ENCODE results near the gene BDKRB2. TPM values are rescaled to one million over a fixed set of nuclear protein-coding genes. Genes with fewer than 3 reads are reported as not detected.

Gene BDKRB2
- total and polyA plus RNA-seq, 7 donors = 0.11 to 0.56 (median 0.35) TPM

DNA sequence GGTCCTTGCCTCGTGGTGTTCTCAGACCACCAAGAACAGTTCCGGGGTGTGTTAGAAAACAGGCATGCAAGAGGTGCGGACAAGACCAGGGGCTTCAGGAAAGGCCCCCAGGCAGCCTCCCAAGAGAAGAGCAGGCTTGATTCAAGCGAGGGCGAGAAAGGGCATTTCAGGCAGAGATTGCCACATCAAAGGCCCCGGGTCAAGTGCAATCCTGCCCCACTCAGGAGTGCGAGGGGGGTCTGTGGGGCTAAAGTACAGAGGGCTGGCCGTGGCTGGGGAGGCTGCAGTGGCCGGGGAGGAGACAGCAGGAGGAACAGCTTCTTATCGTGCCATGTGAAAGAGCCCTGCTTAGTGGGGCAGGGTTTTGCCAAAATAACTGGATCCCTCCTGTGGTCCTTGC lies 2.7 kb upstream of the BDKRB2 start:
- 80 to 87% (median 81%) methylated on average over 10 of the region's 10 CpGs for WGBS, 3 donors
- no peak overlapping the region for H3K27ac ChIP-seq
- TF ChIP-seq, protein P1, sequence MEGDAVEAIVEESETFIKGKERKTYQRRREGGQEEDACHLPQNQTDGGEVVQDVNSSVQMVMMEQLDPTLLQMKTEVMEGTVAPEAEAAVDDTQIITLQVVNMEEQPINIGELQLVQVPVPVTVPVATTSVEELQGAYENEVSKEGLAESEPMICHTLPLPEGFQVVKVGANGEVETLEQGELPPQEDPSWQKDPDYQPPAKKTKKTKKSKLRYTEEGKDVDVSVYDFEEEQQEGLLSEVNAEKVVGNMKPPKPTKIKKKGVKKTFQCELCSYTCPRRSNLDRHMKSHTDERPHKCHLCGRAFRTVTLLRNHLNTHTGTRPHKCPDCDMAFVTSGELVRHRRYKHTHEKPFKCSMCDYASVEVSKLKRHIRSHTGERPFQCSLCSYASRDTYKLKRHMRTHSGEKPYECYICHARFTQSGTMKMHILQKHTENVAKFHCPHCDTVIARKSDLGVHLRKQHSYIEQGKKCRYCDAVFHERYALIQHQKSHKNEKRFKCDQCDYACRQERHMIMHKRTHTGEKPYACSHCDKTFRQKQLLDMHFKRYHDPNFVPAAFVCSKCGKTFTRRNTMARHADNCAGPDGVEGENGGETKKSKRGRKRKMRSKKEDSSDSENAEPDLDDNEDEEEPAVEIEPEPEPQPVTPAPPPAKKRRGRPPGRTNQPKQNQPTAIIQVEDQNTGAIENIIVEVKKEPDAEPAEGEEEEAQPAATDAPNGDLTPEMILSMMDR (IDR thresholded peaks at IDR 0.05) = no peak
- no peak for DNase-seq
- H3K9me3 ChIP-seq = no peaks in the 10 kb centered on the region
- ATAC-seq = no peak
- no peaks in the 10 kb centered on the region for H3K36me3 ChIP-seq (ENCODE audit: insufficient read depth in 1 of 2, low read depth in 1 of 2)
- intact Hi-C loops (cut with DNase I) = no loop called here
- H3K4me3 ChIP-seq = no peak overlapping the region
- H3K4me1 ChIP-seq = no peaks in the 10 kb centered on the region
- H3K27me3 ChIP-seq (ENCODE audit: insufficient read depth in 3 of 3, low read length in 2 of 3) = peaks cover 0 to 24% (median 8%) of the 10 kb centered on the region in 3 donors

DNA sequence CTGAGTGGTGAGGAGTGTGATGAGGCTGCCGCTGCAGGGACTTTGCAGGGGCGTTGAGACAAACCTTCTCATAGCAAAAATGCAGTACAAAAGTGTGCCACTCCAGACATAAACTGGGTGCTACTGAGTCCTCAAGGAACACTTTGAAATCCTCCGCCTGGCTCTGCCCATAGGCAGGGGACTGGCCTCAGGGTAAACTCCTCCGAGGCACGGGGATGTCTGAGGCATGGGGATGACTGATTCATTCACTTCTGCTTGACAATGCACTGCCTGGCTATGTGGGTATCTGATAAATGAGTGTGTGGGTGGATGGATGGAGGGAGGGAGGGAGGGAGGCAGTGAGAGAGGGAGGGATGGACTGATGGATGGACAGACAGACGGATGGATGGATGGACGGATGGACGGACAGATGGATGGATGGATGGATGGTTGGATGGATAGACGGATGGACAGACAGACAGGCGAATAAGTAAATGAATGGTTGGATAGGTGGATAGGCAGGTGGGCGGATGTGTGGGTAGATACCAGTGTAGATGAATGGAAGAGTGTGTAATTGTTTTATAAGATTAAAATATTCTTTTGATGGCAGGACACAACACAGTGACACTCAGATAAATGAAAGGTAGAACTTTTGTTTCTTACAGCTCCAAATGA lies 2.1 kb upstream of the BDKRB2 start:
- ATAC-seq (no peak), DNase-seq (no peak)
- no peaks in the 10 kb centered on the region for H3K36me3 ChIP-seq (ENCODE audit: insufficient read depth in 1 of 2, low read depth in 1 of 2)
- intact Hi-C loops (cut with DNase I) = no loop called here
- peaks cover 0 to 24% (median 8%) of the 10 kb centered on the region in 3 donors for H3K27me3 ChIP-seq (ENCODE audit: insufficient read depth in 3 of 3, low read length in 2 of 3)
- WGBS, 3 donors = 89 to 96% (median 94%) methylated on average over 11 of the region's 11 CpGs
- H3K27ac ChIP-seq = no peak overlapping the region
- TF ChIP-seq, protein P1 (IDR thresholded peaks at IDR 0.05) = no peak
- H3K9me3 ChIP-seq = no peaks in the 10 kb centered on the region
- no peak overlapping the region for H3K4me3 ChIP-seq
- no peaks in the 10 kb centered on the region for H3K4me1 ChIP-seq

- H3K27me3 ChIP-seq (ENCODE audit: insufficient read depth in 3 of 3, low read length in 2 of 3) = peaks cover 0 to 24% (median 10%) of the 10 kb centered on the region in 3 donors
- no peak for ATAC-seq
- 90 to 96% (median 92%) methylated on average over 3 of the region's 3 CpGs for WGBS, 3 donors
These were observed 1.5 kb upstream of the BDKRB2 start for GRCh38 chr14:96203116-96203515.

DNA sequence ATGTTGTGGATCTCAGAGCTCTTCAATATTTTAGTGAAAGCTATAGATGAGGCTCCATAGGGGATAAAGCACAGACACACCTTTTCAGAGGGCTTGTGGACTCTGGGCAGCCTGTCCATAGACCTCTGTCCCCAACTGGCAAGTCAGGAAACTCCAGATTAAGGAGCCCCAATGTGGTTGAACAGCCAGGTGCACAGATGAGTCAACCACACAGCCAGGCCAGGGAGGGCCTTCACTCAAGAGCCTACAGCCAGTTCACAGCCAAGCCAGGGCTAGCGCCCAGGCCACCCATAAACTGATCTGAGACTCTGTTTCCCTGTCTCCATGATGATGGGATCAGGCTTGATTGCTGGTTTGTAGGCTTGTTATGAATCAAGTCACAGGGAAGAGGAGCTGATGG lies 1.0 kb upstream of the BDKRB2 start:
- Histone ChIP-seq H3K4me3 (no peak overlapping the region), H3K27ac (no peak overlapping the region), H3K4me1 (no peaks in the 10 kb centered on the region)

More at GRCh38 chr14:96203116-96203515, 1.5 kb upstream of the BDKRB2 start:
- no peak for DNase-seq
- no peaks in the 10 kb centered on the region for H3K4me1 ChIP-seq
- no peak overlapping the region for H3K27ac ChIP-seq
- H3K36me3 ChIP-seq (ENCODE audit: insufficient read depth in 1 of 2, low read depth in 1 of 2) = no peaks in the 10 kb centered on the region
- no peak overlapping the region for H3K4me3 ChIP-seq
- H3K9me3 ChIP-seq = no peaks in the 10 kb centered on the region
- intact Hi-C loops (cut with DNase I) = no loop called here
- TF ChIP-seq, protein P1 (IDR thresholded peaks at IDR 0.05) = no peak

More for the DNA sequence above, 1.0 kb upstream of the BDKRB2 start:
- TF ChIP-seq, protein P1 (IDR thresholded peaks at IDR 0.05) = no peak
- Histone ChIP-seq H3K9me3 (no peaks in the 10 kb centered on the region), H3K36me3 (ENCODE audit: insufficient read depth in 1 of 2, low read depth in 1 of 2) (no peaks in the 10 kb centered on the region), H3K27me3 (ENCODE audit: insufficient read depth in 3 of 3, low read length in 2 of 3) (peaks cover 0 to 24% (median 10%) of the 10 kb centered on the region in 3 donors)
- ATAC-seq (no peak), DNase-seq (no peak)
- WGBS, 3 donors = 85 to 93% (median 87%) methylated on average over 1 of the region's 1 CpG
- intact Hi-C loops (cut with DNase I) = no loop called here
